H1 (cell line): ENCODE measurements around the gene NAV2.

Experiments
- JUN ChIP-seq: IDR thresholded peaks from 2 replicates; pipeline ENCODE4 v1.6.1; 2011; ENCODE audit warnings: low read depth, mild to moderate bottlenecking, improper control_type of control experiment, low read length
- POLR2A ChIP-seq, 2 experiments: IDR thresholded peaks; 1 replicate in 1 of 2; 2 replicates in 1 of 2; pipeline ENCODE4 v1.6.1; 2011; ENCODE audit warnings: low read depth in 2 of 2, low read length in 2 of 2, mild to moderate bottlenecking in 2 of 2; ENCODE audit errors: control extremely low read depth in 1 of 2

DNA sequence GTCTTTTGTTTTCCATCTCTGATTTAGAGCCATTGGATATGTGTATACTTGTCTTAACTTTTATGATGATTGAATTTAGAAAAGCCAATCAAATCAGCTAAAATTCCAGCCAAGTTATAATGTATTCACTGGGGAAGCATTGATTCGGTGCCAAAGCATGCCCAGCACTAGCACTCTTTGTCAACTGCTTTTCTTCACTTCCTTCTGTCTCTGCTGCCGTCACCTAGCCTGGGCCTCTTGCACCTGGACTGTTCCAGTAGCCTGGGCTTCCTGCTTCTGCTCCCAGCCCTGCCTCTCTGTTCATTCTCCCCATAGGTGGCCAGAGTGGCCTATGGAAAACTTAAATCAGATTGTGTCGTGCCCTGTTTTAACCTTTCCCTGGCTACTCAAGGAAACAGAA lies 80.7 kb downstream of the NAV2 start:
- TF ChIP-seq JUN (no peak), POLR2A (IDR thresholded peaks at IDR 0.05; ENCODE audit: control extremely low read depth in 1 of 2, low read depth in 2 of 2, low read length in 2 of 2) (no peak)
